GM18505 (cell line): ENCODE measurements around the gene HINT3.
"Not testable (repeated sequence)": the region's sequence is repeated elsewhere in the genome, so short reads cannot be mapped to it uniquely, and the experiment has no call there.

Experiments
- ATAC-seq: cut with Tn5 transposase; IDR thresholded peaks from one replicate; pipeline ENCODE4 v1.9.1; 2021; ENCODE audit not compliant: unreplicated experiment
- POLR2A ChIP-seq: IDR thresholded peaks from 4 replicates; pipeline ENCODE4 v1.6.1; 2011; ENCODE audit warnings: borderline replicate concordance; ENCODE audit not compliant: insufficient read depth, insufficient read length; ENCODE audit errors: extremely low read depth

The HINT3 gene

GRCh38 chr6:125956506-125957390 lies at the start of gene HINT3:
Gene HINT3, plus strand, starts transcription at chr6:125956770. Its CDS starts 208 bp downstream, at chr6:125956978.
- ATAC-seq: peak; percentile 89
- peak; percentile 73 for TF ChIP-seq POLR2A

- peak; percentile 99 for ATAC-seq
- no peak for TF ChIP-seq POLR2A
These were observed 46.0 kb upstream of the HINT3 start for GRCh38 chr6:125910527-125910926.

GRCh38 chr6:125911051-125911451 lies 45.5 kb upstream of the HINT3 start:
- ATAC-seq: not testable (repeated sequence)

GRCh38 chr6:125912430-125912829 lies 44.1 kb upstream of the HINT3 start:
- ATAC-seq: not testable (repeated sequence)

GRCh38 chr6:125913145-125913544 lies 43.4 kb upstream of the HINT3 start:
- ATAC-seq: no peak
- no peak for TF ChIP-seq POLR2A

GRCh38 chr6:125913864-125914351 lies 42.7 kb upstream of the HINT3 start:
- no peak for ATAC-seq
- TF ChIP-seq POLR2A: no peak

- TF ChIP-seq POLR2A: no peak
- ATAC-seq: no peak
These were observed 38.3 kb upstream of the HINT3 start for GRCh38 chr6:125918230-125918629.

GRCh38 chr6:125918681-125919566 lies 37.6 kb upstream of the HINT3 start:
- ATAC-seq: peak; percentile 96
- TF ChIP-seq POLR2A: peak; percentile 57

- no peak for TF ChIP-seq POLR2A
- no peak for ATAC-seq
These were observed 37.0 kb upstream of the HINT3 start for GRCh38 chr6:125919618-125920017.

GRCh38 chr6:125922322-125922860 lies 34.2 kb upstream of the HINT3 start:
- no peak for TF ChIP-seq POLR2A
- ATAC-seq: no peak

GRCh38 chr6:125923366-125923877 lies 33.1 kb upstream of the HINT3 start:
- no peak for TF ChIP-seq POLR2A
- ATAC-seq: no peak

GRCh38 chr6:125924169-125924568 lies 32.4 kb upstream of the HINT3 start:
- TF ChIP-seq POLR2A: no peak
- no peak for ATAC-seq

- ATAC-seq: no peak
- no peak for TF ChIP-seq POLR2A
These were observed 31.7 kb upstream of the HINT3 start for GRCh38 chr6:125924697-125925358.

- ATAC-seq: no peak
- no peak for TF ChIP-seq POLR2A
These were observed 29.9 kb upstream of the HINT3 start for GRCh38 chr6:125926711-125927110.
